Natural killer cell (primary cell): ENCODE data around the gene RYR3. TPM values are rescaled to one million over a fixed set of nuclear protein-coding genes. Genes with fewer than 3 reads are reported as not detected.

ENCODE experiments used
- ATAC-seq, 3 donors: fragments of 150-1000 bp in 2 of 3; fragments of 200-7000 bp in 1 of 3; cut with Tn5 transposase; 1 replicate in 1 of 3; 2 replicates in 2 of 3; pipeline ENCODE4 v1.10.0; 2021; ENCODE audit warnings: mild to moderate bottlenecking in 2 of 3, moderate library complexity in 2 of 3
- DNase-seq, 2 donors: peaks; one replicate each; pipeline versions ENCODE4 v3.0.0 to v3.0.0-alpha.2; 2013 to 2021; ENCODE audit warnings: mixed read lengths in 1 of 2
- H3K27ac ChIP-seq: one replicate; pipeline ENCODE4 v1.5.1; 2013; ENCODE audit warnings: mild to moderate bottlenecking, low read length
- H3K27me3 ChIP-seq: one replicate; pipeline ENCODE4 v1.6.1; 2013; ENCODE audit warnings: low read length; ENCODE audit not compliant: control insufficient read depth, insufficient read depth
- H3K36me3 ChIP-seq: one replicate; pipeline ENCODE4 v1.6.1; 2013; ENCODE audit warnings: low read length; ENCODE audit not compliant: control insufficient read depth, insufficient read depth
- H3K4me1 ChIP-seq: one replicate; pipeline ENCODE4 v1.6.1; 2013; ENCODE audit warnings: low read length; ENCODE audit not compliant: control insufficient read depth, insufficient read depth
- H3K4me3 ChIP-seq: one replicate; pipeline ENCODE4 v1.5.1; 2013; ENCODE audit warnings: low read length
- H3K9me3 ChIP-seq: one replicate; pipeline ENCODE4 v1.6.1; 2013; ENCODE audit warnings: low read length; ENCODE audit not compliant: control insufficient read depth, insufficient read depth
- H3K27ac Mint-ChIP-seq, 2 donors: one replicate each; pipeline ENCODE4 v1.8.0; 2022; ENCODE audit warnings: mild to moderate bottlenecking in 2 of 2, mixed read lengths in 2 of 2, moderate library complexity in 1 of 2
- H3K27me3 Mint-ChIP-seq, 2 donors: one replicate each; pipeline ENCODE4 v1.8.0; 2022; ENCODE audit warnings: low read depth in 2 of 2, mixed read lengths in 2 of 2
- H3K36me3 Mint-ChIP-seq: one replicate; pipeline ENCODE4 v1.8.0; 2022; ENCODE audit warnings: mixed read lengths
- H3K4me1 Mint-ChIP-seq, 2 donors: one replicate each; pipeline ENCODE4 v1.8.0; 2022; ENCODE audit warnings: mixed read lengths in 2 of 2
- H3K4me3 Mint-ChIP-seq: one replicate; pipeline ENCODE4 v1.8.0; 2022; ENCODE audit warnings: mild to moderate bottlenecking, moderate library complexity, mixed read lengths
- H3K9me3 Mint-ChIP-seq, 2 donors: one replicate each; pipeline ENCODE4 v1.8.0; 2022; ENCODE audit warnings: mixed read lengths in 2 of 2
- CTCF ChIP-seq: fragments of 200-600 bp; IDR thresholded peaks from one replicate; pipeline ENCODE4 v1.8.0; 2022; ENCODE audit warnings: antibody characterized with exemption
- whole genome bisulfite sequencing: methylation state at CpG from one replicate; pipeline ENCODE4 v1.1.7; 2013; ENCODE audit warnings: missing lambda C conversion rate; ENCODE audit not compliant: insufficient coverage; 5-methylcytosine and 5-hydroxymethylcytosine counted together
- intact Hi-C: fragments of 100-400 bp; cut with micrococcal nuclease; formaldehyde crosslinking; loops from one replicate; pipeline ENCODE4 v1.14.2; 2022
- total RNA-seq, 4 donors: library from RNA; stranded (reverse); fragments of 120-200 nt in 1 of 4; gene quantifications; one replicate each; pipeline versions ENCODE4 v1.2.3 to v1.2.4, GENCODE V29; 2013 to 2022

The RYR3 gene
- total RNA-seq, 3 donors from 2014 or later (not counting 1 experiment from before 2014, with no cell fraction given) = 0.09 to 6.2 TPM; not detected in 1

- peaks cover 18 to 20% of the 10 kb centered on the region in 2 donors for H3K27me3 Mint-ChIP-seq
- no peak overlapping the region for H3K27ac Mint-ChIP-seq
- H3K4me3 Mint-ChIP-seq = no peak overlapping the region
- Histone ChIP-seq H3K27me3 (peaks cover 2% of the 10 kb centered on the region), H3K36me3 (no peaks in the 10 kb centered on the region), H3K9me3 (no peaks in the 10 kb centered on the region), H3K27ac (no peak overlapping the region), H3K4me3 (no peak overlapping the region), H3K4me1 (no peaks in the 10 kb centered on the region)
- ATAC-seq (no peak), DNase-seq (no peak)
- H3K36me3 Mint-ChIP-seq = no peaks in the 10 kb centered on the region
- H3K4me1 Mint-ChIP-seq = no peaks in the 10 kb centered on the region
- intact Hi-C loops = no loop called here
- H3K9me3 Mint-ChIP-seq = peaks cover 0 to 2% of the 10 kb centered on the region in 2 donors
- WGBS = 93% methylated on average over 2 of the region's 3 CpGs
- TF ChIP-seq CTCF = no peak
Observed at GRCh38 chr15:33384307-33384706, 73.5 kb downstream of the RYR3 start.

- WGBS = 91% methylated on average over 2 of the region's 3 CpGs
- intact Hi-C loops = no loop called here
Observed at GRCh38 chr15:33392453-33392852, 81.7 kb downstream of the RYR3 start.

GRCh38 chr15:33393546-33393945, 82.8 kb downstream of the RYR3 start:
- peaks cover 6 to 7% of the 10 kb centered on the region in 2 donors for H3K4me1 Mint-ChIP-seq
- no peak for TF ChIP-seq CTCF
- no peaks in the 10 kb centered on the region for H3K27me3 ChIP-seq
- no peaks in the 10 kb centered on the region for H3K9me3 Mint-ChIP-seq
- ATAC-seq = no peak
- H3K27ac Mint-ChIP-seq = no peak overlapping the region
- peaks cover 5% of the 10 kb centered on the region for H3K4me1 ChIP-seq
- H3K36me3 ChIP-seq = no peaks in the 10 kb centered on the region
- no peaks in the 10 kb centered on the region for H3K36me3 Mint-ChIP-seq
- intact Hi-C loops = no loop called here
- no peak overlapping the region for H3K4me3 Mint-ChIP-seq
- no peak overlapping the region for H3K4me3 ChIP-seq
- DNase-seq = no peak
- H3K27me3 Mint-ChIP-seq = peaks cover 8 to 22% of the 10 kb centered on the region in 2 donors
- 88% methylated on average over 6 of the region's 6 CpGs for WGBS
- H3K27ac ChIP-seq = no peak overlapping the region
- no peaks in the 10 kb centered on the region for H3K9me3 ChIP-seq

More at GRCh38 chr15:33392453-33392852, 81.7 kb downstream of the RYR3 start:
- peaks cover 5% of the 10 kb centered on the region for H3K4me1 ChIP-seq
- Mint-ChIP-seq H3K9me3 (peaks cover 0 to 2% of the 10 kb centered on the region in 2 donors), H3K36me3 (no peaks in the 10 kb centered on the region), H3K4me3 (no peak overlapping the region), H3K27ac (no peak overlapping the region), H3K4me1 (peaks cover 6 to 7% of the 10 kb centered on the region in 2 donors), H3K27me3 (peaks cover 12 to 33% of the 10 kb centered on the region in 2 donors)
- no peak overlapping the region for H3K27ac ChIP-seq
- DNase-seq (no peak), ATAC-seq (no peak)
- H3K27me3 ChIP-seq = no peaks in the 10 kb centered on the region
- no peaks in the 10 kb centered on the region for H3K36me3 ChIP-seq
- no peak for TF ChIP-seq CTCF
- no peak overlapping the region for H3K4me3 ChIP-seq
- H3K9me3 ChIP-seq = no peaks in the 10 kb centered on the region

- Histone ChIP-seq H3K27ac (no peak overlapping the region), H3K4me1 (peaks cover 5% of the 10 kb centered on the region), H3K9me3 (no peaks in the 10 kb centered on the region), H3K4me3 (no peak overlapping the region), H3K27me3 (no peaks in the 10 kb centered on the region), H3K36me3 (no peaks in the 10 kb centered on the region)
- peaks cover 5 to 19% of the 10 kb centered on the region in 2 donors for H3K27me3 Mint-ChIP-seq
- ATAC-seq (no peak), DNase-seq (no peak)
- WGBS = 84% methylated on average over 7 of the region's 7 CpGs
- no peaks in the 10 kb centered on the region for H3K36me3 Mint-ChIP-seq
- H3K4me1 Mint-ChIP-seq = peaks cover 6 to 7% of the 10 kb centered on the region in 2 donors
- TF ChIP-seq CTCF = no peak
- intact Hi-C loops = no loop called here
- H3K9me3 Mint-ChIP-seq = no peaks in the 10 kb centered on the region
- H3K4me3 Mint-ChIP-seq = no peak overlapping the region
- no peak overlapping the region for H3K27ac Mint-ChIP-seq
Observed at GRCh38 chr15:33395321-33395720, 84.6 kb downstream of the RYR3 start.
